HG02973 (cell line): Measurements from ENCODE around the gene SERPINA5.

Source experiments
- ATAC-seq: cut with Tn5 transposase; IDR thresholded peaks from one replicate; pipeline ENCODE4 v1.9.1; 2021; ENCODE audit warnings: moderate library complexity; ENCODE audit not compliant: unreplicated experiment

Gene SERPINA5, protein sequence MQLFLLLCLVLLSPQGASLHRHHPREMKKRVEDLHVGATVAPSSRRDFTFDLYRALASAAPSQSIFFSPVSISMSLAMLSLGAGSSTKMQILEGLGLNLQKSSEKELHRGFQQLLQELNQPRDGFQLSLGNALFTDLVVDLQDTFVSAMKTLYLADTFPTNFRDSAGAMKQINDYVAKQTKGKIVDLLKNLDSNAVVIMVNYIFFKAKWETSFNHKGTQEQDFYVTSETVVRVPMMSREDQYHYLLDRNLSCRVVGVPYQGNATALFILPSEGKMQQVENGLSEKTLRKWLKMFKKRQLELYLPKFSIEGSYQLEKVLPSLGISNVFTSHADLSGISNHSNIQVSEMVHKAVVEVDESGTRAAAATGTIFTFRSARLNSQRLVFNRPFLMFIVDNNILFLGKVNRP

GRCh38 chr14:94581127-94581999, at the start of gene SERPINA5:
Gene SERPINA5 (plus strand): TSS chr14:94581426. CDS start chr14:94587363, 5,937 bp downstream.
- ATAC-seq: no peak

GRCh38 chr14:94532447-94532846, 48.8 kb upstream of the SERPINA5 start:
- ATAC-seq: no peak

GRCh38 chr14:94535506-94535905, 45.7 kb upstream of the SERPINA5 start:
- ATAC-seq: no peak

- ATAC-seq: no peak
Measured at GRCh38 chr14:94536836-94537235, 44.4 kb upstream of the SERPINA5 start.

DNA sequence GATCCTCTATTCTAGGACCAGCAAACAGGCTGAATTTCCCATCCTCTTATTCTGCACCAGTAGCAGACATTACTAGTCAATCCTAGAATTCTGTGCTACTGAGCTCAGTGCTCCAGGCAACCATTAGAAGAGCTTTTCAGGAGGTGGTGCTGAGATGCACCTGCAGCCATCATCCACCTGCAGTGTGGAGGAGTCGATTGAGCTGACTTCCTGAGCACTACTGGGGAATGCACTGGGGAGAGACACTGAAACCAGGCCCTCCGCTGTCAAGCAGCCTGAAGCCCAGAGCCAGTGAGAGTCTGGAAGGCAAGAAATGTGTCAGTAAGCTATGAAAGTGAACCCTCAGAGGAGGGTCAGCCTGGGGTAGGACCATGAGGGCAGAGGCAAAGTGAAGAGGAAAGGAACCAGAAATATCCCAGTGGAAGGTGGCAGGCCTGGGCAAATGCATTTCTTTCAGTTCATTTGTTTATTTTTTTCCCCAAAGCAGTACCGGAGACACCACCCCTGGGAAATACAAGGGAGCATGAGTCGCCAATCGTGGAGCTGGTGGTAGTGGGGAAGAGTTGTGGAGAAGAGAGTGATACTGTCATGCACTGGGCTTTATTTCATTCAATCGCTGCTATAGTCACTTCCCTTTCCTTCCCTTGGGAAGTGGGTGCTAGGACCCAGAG, 43.0 kb upstream of the SERPINA5 start:
- no peak for ATAC-seq

DNA sequence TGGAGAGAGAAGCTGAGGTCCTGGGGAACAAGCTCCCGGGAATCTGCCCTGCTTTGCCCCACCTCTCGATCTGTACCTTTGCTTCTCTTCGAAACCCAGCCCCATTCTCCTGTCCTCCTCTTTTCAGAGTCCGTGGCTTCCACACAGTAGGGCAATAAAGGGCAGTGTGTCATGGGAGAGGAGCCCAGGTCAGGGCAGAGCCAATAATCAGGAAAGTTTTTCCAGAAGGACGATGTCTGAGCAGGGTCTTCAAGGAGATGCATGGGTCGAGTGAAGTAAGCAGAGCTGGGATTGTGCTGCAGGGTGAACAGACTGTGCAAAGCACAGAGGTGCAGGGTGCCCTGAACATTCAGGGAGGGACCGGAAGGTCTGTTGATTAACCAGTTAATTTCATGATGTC, 42.0 kb upstream of the SERPINA5 start:
- ATAC-seq: no peak

DNA sequence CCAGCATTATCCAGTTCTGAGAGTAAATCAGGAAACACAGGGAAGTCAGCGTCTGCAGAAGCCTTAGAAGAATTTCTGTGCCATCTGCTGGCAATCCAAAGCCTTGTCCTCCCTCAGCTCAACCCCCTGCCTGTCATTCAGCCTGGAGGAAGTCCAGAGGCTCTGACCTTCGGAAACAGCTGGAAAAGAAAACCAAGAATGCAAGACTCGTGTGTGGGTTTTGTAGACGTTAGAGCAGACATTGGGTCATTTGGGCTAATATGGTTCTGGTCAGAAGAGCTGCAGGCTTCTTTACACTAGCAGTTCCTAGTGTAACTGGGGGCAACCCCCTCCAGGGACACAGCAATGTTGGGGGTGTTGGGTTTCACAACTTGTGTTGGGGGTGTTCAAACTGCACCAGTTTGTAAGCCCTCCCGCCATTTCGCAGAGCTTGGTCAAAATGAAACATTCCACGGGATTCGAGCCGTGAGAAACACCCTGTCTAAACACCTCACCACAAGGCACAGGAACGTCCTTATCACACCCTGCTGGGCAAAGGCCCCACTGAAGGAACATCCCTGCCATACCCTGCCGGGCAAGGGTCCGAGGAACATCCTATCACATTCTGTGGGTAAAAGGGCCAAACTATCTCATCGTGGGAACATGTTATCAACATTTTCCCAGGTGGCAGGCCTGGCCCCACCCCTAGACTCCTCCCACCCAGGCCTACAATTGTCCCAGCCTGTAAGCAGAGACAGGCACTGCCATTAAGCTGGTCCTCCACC, 41.0 kb upstream of the SERPINA5 start:
- no peak for ATAC-seq

GRCh38 chr14:94541234-94541975, 39.8 kb upstream of the SERPINA5 start:
- no peak for ATAC-seq

DNA sequence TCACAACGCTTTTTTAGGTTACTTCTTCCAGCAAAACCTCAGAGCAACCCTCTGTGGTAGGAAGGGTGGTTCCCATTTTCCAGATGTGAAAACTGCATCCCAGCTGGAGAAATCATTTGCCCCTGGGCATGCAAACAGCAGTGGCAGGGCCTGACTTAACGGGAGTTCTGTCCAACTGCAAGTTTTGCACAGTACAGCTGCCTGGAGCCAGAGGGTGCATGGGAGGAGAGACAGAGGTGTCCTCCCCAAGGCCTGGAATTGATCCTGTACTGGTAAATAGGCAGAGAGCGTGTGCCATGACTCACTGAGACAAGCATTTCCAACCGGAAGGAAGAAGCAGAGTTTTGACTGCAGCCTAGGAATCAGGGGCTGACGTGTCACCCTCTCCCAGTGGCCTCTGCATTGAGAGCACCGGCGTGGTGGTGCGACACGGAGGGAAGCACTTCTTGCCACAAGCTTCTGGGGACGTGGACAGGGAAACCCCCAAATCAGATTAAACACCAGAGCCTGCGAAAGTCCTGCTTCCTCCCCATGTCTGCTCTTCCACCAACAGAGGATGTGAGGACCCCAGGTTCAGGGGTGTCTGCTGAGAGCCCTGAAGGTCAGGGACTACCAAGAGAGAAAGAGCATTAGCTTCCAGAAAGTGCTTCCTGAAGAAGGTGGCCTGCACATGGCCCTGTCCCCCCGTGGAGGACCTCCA, 39.0 kb upstream of the SERPINA5 start:
- ATAC-seq: no peak

DNA sequence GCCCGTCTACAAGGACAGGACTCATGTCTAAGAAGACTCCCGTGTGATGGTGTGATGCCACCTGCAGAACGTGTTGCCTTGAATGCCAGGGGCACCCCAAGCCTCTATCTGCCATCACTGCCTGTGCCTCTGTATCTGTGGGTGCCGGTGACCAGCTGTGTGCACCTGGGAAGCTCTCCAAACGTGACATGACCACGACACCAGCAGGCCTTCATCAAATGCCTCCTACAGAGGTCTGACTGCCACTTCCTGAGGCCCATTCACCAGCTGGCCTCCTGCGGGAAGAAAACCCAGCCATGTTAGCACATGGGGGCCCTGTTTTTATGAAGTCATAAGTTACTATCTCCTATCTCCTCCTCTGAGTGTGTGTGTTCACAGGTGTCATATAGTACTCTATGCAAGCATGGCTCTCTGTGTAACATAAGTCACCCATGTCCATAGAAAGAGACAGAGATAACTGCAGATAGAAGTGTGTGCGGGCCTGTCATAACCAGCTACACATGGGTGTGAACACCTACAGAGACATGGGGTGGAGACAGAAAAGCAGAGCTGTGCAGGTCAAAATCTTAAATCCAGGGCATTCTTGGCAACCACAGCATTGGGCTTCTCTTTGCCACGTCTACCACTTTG, 38.3 kb upstream of the SERPINA5 start:
- no peak for ATAC-seq

DNA sequence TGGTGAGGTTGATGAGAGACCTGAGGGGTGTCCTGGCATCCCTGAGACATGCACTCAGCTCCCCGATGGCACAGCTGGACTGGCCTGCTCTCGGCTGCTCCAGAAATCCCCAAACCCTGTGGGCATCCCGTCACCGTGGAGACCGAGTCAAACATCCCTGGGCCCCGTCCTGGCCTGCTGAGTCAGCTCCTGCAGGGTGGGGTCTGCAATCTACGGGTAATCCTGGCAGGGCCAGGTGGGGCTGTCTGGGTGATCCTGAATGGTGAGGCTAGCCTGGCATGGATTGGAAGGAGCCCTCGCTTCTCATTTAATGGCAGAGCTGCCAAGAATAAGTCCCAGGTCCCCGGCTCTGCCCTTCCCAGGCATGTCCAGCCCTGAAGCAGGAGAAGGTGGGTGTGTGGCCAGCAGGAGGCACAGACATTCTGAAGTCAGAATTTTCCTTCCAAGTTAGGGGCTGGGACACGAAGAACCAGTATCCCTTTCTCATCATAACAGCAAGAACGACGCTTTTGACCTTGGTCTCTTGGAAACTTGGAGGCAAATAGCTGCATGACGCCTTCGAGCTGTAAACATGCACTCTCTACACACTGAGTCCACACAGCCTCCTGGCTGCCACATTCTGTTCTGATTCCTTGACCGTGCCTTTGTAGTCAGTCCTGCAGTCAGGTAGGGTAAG, 37.6 kb upstream of the SERPINA5 start:
- no peak for ATAC-seq

DNA sequence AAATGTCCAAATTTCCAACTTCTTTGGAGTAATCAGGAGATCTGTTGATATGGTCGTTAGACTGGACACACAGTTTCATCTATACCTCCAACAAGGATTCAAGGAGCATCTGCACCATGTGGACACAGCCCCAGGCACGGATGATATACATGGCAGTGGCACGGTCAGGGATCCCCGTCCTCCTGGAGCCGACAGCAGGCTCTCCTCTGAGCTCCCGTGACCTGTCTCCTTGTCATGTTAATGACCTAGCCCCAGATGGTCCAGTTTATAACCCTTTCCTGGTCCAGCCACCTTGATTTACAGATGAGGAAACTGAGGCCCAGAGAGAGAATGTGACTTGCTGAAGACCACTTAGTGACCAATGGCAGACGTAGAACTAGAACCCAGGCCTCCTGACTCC, 36.5 kb upstream of the SERPINA5 start:
- ATAC-seq: no peak

DNA sequence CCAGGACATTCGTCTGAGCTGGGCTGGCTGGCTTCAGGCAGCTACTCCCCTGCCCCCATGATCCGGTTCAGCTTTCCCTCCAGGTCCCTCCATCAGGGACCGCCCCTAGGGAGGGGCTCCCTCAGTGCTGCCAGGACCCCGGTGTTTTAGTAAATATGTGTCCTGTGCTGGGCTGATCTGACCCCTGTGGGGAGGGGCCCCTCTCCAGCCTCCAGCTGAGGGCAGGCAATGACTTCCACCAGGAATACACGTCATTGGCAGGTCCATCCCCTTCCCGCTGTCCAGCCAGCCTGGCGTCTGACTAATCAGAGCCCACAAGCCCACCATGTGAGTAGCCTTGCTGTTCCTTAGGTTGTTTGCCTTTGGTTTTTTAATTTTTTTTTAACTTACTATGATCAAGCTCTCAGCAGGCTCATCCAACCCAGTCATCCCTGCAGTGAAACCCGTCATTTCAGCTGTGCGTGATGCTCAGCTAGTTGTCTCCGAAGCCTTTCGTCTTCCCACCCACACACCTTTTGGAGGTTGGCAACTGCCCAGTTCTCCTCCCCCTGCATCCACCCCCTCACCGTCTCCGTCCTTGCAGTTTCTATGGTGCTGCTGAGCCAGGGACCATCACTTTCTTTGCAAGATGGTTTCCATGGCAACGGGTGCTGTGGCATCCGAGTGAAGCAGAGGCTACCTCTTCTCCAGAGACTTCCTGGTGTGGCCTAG, 35.9 kb upstream of the SERPINA5 start:
- no peak for ATAC-seq

DNA sequence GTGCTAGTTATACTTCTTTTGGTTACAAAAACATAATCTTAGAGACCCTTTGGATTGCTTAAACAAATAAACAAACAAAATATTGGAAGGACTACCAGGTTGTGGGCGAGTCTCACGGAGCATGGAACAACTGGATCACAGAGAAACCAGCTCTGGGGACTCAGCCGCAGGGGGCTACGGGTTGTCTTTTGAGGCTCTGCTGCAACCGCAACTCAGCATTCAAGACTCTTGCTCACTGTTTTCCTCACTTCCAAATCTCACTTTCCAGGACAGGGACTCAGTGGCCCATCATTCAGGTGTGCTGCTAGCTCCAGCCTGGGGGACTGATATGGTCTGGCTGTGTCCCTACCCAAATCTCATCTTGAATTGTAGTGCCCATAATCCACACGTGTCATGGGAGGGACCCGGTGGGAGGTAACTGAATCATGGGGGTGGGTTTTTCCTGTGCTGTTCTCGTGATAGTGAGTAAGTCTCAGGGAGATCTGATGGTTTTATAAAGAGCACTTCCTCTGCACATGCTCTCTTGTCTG, 34.0 kb upstream of the SERPINA5 start:
- no peak for ATAC-seq

GRCh38 chr14:94547726-94548125, 33.5 kb upstream of the SERPINA5 start:
- no peak for ATAC-seq

- ATAC-seq: no peak
Measured at GRCh38 chr14:94548131-94548998, 32.9 kb upstream of the SERPINA5 start.
